SHP77 (cell line): ENCODE data around the gene CEP131.
A peak's percentile ranks its signal among the peaks of the same experiment; 100 is the strongest.
"Not testable (repeated sequence)": the region's sequence is repeated elsewhere in the genome, so short reads cannot be mapped to it uniquely, and the experiment has no call there.

Experiments used
- DNase-seq, 2 experiments: peaks; one replicate each; lab custom pipeline; 2025; lab: John Stamatoyannopoulos, UW

The CEP131 gene

DNA sequence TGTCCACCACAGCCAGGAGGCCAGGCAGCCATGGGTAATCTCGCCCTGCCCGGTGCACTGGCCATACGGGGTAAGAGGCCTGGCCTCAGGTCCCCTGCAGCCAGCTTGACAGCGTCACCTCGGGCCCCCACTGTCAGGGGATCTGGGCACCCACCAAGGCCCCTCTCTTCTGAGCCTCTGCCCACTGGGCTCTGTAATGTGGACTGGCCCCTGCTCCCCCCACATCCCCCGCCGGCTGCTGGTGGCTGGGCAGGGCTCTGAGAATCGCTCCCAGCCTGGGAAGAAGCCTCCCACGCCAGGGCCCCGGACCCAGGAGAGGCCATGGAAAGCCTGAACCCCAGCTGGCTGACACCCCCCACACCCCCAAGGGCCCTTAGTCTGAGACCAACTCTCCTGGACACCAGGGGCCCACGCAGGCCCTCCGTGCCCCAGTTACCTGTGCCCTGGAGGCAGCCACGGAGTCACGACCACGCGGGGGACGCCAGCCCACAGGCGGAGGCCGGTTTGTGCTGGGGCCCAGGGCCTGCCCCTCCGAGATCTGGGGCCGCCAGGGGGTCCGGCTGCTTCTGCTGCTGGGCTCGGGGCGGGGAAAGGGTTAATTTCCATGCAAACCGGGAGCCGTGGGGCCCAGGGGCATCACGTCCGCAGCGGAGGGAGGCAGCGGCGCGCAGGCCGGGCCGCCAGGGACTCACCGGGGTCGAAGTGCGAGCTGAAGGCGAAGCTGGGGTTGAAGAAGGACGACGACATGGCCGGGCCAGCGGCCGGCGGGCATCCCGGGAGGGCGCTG is 57.3 kb downstream of the CEP131 start, which contains the start of gene PVALEF:
Gene PVALEF, plus strand, starts transcription at position 262 of the 787 bp plus-strand sequence. CDS start 15,720 bp downstream, outside the sequence.
- DNase-seq = no peak

DNA sequence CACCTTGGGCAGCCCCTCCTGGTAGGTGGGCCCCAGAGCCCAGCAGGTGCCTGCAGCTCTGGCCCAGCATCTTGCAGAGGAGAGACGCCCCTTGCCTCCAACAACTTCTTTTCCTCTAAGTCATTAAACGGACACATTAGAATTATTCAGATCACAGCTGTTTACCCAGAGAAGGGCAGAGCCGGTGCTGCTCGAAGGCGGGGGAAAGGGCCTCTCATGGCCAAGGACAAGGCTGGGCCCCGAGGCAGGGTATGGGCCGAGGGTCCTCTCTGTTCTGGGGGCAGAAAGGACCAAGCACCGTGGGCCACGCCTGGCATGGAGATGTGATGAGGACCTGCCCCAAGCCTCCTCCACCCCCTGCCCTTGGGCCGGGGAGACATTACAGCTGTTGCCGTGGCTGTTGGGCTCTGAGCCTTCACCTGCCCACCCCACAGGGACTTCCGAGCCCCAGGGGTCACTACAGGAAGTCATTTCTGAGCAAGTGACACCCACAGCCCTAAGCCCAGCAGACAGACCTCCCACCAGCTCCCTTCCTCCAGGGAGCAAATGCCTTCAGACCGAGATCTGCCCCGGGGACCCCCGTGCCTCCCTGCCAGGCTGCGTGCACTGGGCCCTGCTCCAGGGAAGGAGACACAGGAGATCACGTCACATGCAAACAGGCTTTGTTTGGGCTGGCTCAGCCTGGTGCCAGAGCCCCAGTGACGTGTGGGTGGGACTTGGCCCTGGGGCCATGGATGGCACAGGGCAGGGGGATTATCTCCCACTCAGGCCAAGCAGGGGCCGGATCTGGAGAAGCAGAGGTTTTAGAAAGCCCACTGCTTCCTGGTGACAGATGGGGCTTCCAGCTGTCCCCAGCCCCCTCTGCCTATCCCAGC is 58.2 kb downstream of the CEP131 start:
- DNase-seq = peak; percentile 42 to 57

- DNase-seq = no peak
These were observed 58.9 kb downstream of the CEP131 start for GRCh38 chr17:81163703-81164370.

- DNase-seq = no peak
These were observed 59.6 kb downstream of the CEP131 start for GRCh38 chr17:81163051-81163695.

DNA sequence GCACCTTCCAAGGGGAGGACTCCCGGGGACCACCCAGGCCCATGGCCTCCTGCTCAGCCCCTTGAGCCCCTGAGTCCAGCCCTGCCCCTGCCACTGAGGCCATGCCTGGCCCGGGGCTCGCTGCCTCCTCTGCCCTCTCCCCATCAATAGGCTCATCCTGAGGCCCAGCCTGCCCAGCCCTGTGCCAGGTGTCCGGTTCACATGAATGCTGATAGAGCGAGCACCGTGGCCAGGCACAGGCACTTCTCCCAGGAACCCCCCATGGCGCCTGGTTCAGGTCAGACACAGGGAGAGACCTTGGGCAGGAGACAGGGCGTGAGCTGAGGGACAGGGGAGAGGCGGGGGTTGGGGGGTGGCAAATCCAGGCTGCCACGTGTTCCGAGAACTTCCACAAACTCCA is 60.3 kb downstream of the CEP131 start:
- DNase-seq = no peak

DNA sequence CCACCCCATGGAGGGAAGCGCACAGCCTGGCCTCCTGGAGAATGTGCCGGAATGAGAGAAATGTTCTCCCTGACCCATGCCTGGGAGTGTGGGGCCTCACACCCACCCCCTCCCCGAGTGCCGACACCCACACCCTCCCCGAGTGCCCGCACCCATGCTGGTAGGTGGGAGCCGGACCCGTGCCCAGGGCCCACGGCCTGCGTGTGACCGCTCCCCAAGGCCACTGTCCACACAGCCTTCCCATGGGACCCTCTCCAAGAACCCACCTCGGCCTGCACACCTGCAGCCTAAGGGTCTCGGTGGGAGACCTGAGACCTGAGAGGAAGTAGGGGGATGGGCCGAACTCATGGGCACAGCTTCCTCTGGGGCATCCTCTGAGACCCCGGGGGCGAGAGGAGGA is 60.8 kb downstream of the CEP131 start:
- DNase-seq = no peak

DNA sequence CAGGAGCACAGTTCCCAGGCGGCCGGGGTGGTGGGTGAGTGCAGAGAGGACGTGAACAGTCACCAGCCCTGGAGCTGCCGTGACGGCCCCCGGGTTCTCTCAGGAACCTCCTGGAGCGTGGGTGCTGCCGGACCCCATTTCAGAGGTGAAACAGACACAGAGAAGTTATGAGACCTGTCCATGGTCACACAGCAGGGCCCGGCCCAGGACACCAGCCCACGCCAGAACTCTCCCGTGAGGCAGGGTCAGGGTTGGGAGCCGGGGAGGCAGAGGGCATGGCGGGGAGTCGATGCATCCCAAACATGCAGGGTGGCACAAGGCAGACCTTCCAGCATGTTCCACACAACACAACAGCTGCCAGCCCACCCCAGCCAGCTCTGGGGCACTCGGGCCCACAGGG is 61.2 kb downstream of the CEP131 start:
- DNase-seq = no peak

GRCh38 chr17:81160747-81161453 is 61.9 kb downstream of the CEP131 start:
- DNase-seq = no peak

- DNase-seq = no peak
These were observed 62.5 kb downstream of the CEP131 start for GRCh38 chr17:81160306-81160705.

GRCh38 chr17:81159611-81160265 is 63.0 kb downstream of the CEP131 start:
- no peak for DNase-seq

DNA sequence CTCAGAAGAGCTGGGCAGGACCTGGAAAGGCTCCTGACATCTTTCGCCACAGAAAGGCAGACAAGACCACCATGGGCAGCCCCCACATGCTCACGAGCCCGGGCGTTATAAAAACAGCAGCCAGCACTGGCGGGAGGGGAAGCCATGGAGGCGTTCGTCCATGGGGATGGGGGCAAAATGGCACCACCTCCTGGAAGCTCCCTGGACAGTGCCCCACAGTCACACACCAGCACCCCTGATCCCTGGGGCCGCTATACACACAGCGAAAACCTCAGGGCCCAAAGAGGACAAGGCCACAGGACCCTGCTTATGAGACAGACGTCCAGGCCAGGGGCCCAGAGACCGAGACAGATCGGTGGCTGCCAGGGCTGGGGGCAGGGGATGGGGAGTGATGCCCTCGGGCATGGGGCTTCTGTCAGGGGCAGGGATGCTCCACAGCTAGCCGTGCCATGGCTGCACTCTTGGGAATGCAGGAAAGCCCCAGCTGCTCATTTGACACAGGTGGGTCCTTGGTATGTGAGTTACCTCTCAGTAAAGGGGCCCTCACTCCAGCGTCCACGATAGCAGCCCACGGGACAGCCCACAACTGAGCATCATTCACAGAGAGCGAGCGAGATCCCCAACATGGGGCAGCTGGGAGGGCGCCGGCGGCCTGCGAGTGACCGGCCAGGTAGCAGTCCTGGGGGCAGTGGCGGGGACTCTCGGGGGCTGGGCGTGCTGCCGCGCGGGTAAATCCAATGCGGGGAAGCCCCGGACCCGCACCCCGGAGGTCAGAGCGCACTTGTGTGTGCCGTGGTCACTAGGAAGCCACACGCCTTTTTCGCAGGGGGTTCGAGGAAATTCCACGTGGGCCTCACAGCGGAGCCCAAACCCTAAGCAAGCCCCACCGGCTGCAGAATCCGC is 63.8 kb downstream of the CEP131 start:
- no peak for DNase-seq

DNA sequence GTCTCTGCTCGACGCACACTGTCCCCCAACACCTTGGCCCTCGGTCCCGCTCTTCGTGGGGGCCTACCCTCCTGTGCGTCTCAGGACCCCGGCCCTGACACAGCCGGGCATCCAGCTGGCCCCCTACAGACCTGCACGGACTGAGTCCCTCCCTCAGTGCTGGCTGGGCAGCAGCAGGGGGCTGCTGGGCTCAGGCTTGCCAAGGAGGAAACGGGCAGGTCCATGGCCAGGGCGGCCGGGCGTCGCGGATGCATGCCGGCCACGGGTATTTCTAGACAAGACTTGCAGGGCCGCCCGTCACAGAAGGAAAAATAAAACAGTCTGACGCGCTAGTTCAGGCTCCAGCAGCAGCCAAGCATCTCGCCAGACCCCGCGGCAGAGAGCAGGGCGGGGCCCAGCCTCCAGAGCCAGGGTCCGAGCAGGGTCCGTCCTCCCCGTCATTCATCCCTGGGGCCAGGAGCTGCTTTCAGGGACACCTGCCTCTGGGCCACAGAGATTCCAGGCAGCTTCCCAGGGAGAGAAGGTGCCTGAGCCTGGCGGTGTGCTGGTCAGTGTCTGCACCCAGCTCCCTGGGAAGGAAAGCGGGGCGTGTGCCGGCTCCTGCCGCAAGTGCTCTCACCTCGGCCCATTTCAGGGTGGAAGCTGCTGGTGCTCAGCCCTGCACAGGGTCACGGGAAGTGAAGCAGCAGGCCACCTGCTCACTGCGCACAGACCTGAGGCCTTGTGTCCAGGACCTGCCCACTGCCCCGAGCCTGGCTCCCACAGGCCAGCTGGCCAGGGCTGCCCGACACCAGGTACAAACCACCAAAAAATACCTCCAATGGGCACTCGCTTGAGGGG is 64.7 kb downstream of the CEP131 start:
- no peak for DNase-seq

DNA sequence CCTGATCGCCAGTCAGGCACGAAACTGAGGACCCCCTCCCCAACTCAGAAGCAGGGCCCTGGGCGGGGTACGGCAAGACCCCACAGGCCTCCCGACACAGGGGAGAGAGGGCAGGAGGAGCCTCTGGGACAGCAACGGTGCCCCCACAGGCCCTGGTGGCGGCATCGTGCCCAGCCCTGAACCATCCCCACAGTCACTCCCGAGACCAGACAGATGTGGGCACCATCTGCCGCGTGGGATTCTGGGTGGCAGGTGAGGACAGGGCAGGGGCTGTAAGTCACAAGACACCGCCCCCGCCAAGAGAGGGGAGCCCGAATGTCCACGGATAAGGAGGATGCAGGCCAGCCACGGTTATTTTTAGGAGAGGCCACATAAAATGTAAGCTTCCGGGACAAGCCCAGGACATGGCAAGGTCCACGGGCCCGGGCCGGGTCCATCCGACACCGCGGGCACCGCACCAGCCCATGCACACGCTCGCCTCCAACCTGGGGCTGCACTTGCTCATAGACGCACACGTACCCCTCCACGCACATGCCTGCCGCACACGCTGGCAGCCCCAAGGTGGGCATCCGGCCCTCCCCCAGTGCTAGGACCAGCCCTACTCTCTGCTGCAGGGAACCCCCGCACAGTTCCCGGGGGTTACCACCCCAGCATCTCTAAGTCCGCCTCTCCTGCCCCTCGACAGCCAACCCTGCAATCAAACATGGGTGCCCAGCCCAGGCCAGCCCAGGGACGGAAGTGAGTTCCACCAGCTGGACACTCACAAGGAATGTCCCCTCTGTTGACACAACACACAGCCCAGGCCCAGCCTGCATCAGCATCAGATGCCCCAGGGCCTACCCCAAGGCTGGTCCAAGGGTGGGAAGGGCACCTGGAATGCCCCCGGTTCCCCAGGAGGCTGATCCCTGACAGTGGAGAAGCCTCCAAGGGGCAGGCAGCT is 65.6 kb downstream of the CEP131 start:
- no peak for DNase-seq

DNA sequence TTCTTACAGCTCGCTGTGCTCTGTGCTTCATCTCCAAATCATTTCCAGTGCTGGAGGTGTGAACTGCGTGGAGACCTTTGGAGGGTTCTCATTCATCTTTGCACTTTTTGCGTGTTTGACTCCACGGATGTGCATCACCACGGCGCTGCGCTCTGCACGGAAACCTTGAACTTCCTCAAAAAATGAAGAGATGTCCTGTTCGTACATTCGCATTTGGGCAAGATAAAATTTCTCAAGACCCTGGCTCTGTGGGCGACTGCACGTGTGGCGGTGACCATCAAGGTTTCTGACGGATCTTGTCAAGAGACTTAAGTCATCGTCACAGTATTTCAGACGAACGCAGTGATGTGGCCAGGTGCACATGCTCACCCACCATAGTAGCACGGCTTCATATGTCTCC is 67.8 kb downstream of the CEP131 start:
- DNase-seq = no peak

GRCh38 chr17:81154016-81154415 is 68.7 kb downstream of the CEP131 start:
- not testable (repeated sequence) for DNase-seq

- DNase-seq = no peak
These were observed 69.4 kb downstream of the CEP131 start for GRCh38 chr17:81153340-81153803.

GRCh38 chr17:81152288-81152828 is 70.4 kb downstream of the CEP131 start:
- DNase-seq = no peak
